Right forelimb (tissue), 1 donor: ENCODE measurements around the gene PARVA.

ENCODE experiments used
- DNase-seq: peaks from one replicate; pipeline ENCODE4 v3.0.0-alpha.2; 2018

The PARVA gene

GRCh38 chr11:12377824-12378593, 638 bp downstream of the PARVA start:
- DNase-seq: peak; percentile 81

- DNase-seq: no peak
Observed at GRCh38 chr11:12380565-12381325, 3.4 kb downstream of the PARVA start.

GRCh38 chr11:12381875-12382274, 4.5 kb downstream of the PARVA start:
- DNase-seq: no peak

- no peak for DNase-seq
Observed at GRCh38 chr11:12382451-12382850, 5.1 kb downstream of the PARVA start.

- DNase-seq: no peak
Observed at GRCh38 chr11:12386309-12386708, 8.9 kb downstream of the PARVA start.

GRCh38 chr11:12386745-12387144, 9.4 kb downstream of the PARVA start:
- no peak for DNase-seq

- DNase-seq: no peak
Observed at GRCh38 chr11:12388173-12388572, 10.8 kb downstream of the PARVA start.

GRCh38 chr11:12388939-12389670, 11.7 kb downstream of the PARVA start:
- no peak for DNase-seq

GRCh38 chr11:12389676-12390657, 12.6 kb downstream of the PARVA start:
- DNase-seq: no peak

GRCh38 chr11:12390687-12391110, 13.3 kb downstream of the PARVA start:
- no peak for DNase-seq

GRCh38 chr11:12392672-12393071, 15.3 kb downstream of the PARVA start:
- DNase-seq: no peak

GRCh38 chr11:12393691-12394090, 16.3 kb downstream of the PARVA start:
- DNase-seq: no peak

GRCh38 chr11:12394601-12395000, 17.2 kb downstream of the PARVA start:
- no peak for DNase-seq

GRCh38 chr11:12395333-12395732, 18.0 kb downstream of the PARVA start:
- no peak for DNase-seq

- DNase-seq: no peak
Observed at GRCh38 chr11:12397931-12398334, 20.6 kb downstream of the PARVA start.

- DNase-seq: no peak
Observed at GRCh38 chr11:12399355-12399754, 22.0 kb downstream of the PARVA start.

GRCh38 chr11:12402025-12402424, 24.7 kb downstream of the PARVA start:
- no peak for DNase-seq

- DNase-seq: no peak
Observed at GRCh38 chr11:12402691-12403120, 25.3 kb downstream of the PARVA start.

GRCh38 chr11:12403122-12403996, 26.0 kb downstream of the PARVA start:
- no peak for DNase-seq

GRCh38 chr11:12403997-12404350, 26.6 kb downstream of the PARVA start:
- no peak for DNase-seq

- peak; percentile 72 for DNase-seq
Observed at GRCh38 chr11:12404436-12404835, 27.1 kb downstream of the PARVA start.
